HepG2 (cell line): ENCODE results near the gene STIM2. TPM values are rescaled to one million over a fixed set of nuclear protein-coding genes. Genes with fewer than 3 reads are reported as not detected.

Source experiments
- ARNT2 ChIP-seq: sonication (generic); formaldehyde crosslinking; IDR thresholded peaks from 2 replicates; pipeline ENCODE4 v1.8.0; 2022; ENCODE audit warnings: mild to moderate bottlenecking, low read depth, missing genetic modification reagents, moderate library complexity
- BCL3 ChIP-seq: sonication (generic); formaldehyde crosslinking; IDR thresholded peaks from 2 replicates; pipeline ENCODE4 v1.5.1; 2020; ENCODE audit warnings: mild to moderate bottlenecking, missing genetic modification reagents, moderate library complexity
- CCAR2 ChIP-seq: fragments of 200-400 bp; formaldehyde crosslinking; optimal IDR thresholded peaks from 2 replicates; pipeline ENCODE3; 2018; ENCODE audit warnings: low read depth, mild to moderate bottlenecking, low read length, moderate library complexity
- CSRNP2 ChIP-seq: sonication (generic); formaldehyde crosslinking; conservative IDR thresholded peaks from 2 replicates; pipeline ENCODE4 v1.8.0; 2022; ENCODE audit warnings: low read depth, missing genetic modification reagents
- GABPA ChIP-seq, 2 experiments: IDR thresholded peaks; 2 replicates each; pipeline ENCODE4 v1.6.1; 2011 to 2016; ENCODE audit warnings: low read depth in 2 of 2, low read length in 1 of 2, missing biosample characterization in 1 of 2, missing genetic modification characterization in 1 of 2
- HOXA5 ChIP-seq: sonication (generic); formaldehyde crosslinking; IDR thresholded peaks from 2 replicates; pipeline ENCODE4 v1.4.0; 2020; ENCODE audit warnings: missing genetic modification reagents
- MAF1 ChIP-seq: sonication (generic); formaldehyde crosslinking; IDR thresholded peaks from 2 replicates; pipeline ENCODE4 v1.5.0; 2020; ENCODE audit warnings: missing genetic modification reagents, borderline replicate concordance
- MBNL3 ChIP-seq: fragments of 250-450 bp; sonication (Bioruptor Pico); conservative IDR thresholded peaks from 2 replicates; pipeline ENCODE4 v1.8.0; 2022; ENCODE audit warnings: mild to moderate bottlenecking, inconsistent platforms
- MIXL1 ChIP-seq: IDR thresholded peaks from 2 replicates; pipeline ENCODE4 v1.6.1; 2016
- NCOA2 ChIP-seq: sonication (generic); formaldehyde crosslinking; IDR thresholded peaks from 2 replicates; pipeline ENCODE4 v1.8.0; 2022; ENCODE audit warnings: inconsistent platforms
- NFATC3 ChIP-seq: sonication (generic); formaldehyde crosslinking; IDR thresholded peaks from 2 replicates; pipeline ENCODE4 v1.5.1; 2020; ENCODE audit warnings: mild to moderate bottlenecking, missing genetic modification reagents
- NFIB ChIP-seq: sonication (generic); formaldehyde crosslinking; IDR thresholded peaks from 2 replicates; pipeline ENCODE4 v1.9.0; 2021; ENCODE audit warnings: missing genetic modification reagents, mild to moderate bottlenecking, borderline replicate concordance
- PAWR ChIP-seq: sonication (generic); formaldehyde crosslinking; IDR thresholded peaks from 2 replicates; pipeline ENCODE4 v1.4.0; 2020; ENCODE audit warnings: missing genetic modification reagents, mild to moderate bottlenecking, borderline replicate concordance
- SKI ChIP-seq: fragments of 450-650 bp; IDR thresholded peaks from one replicate; pipeline ENCODE4 v1.6.1; 2018; ENCODE audit warnings: mild to moderate bottlenecking; ENCODE audit not compliant: partially characterized antibody
- SRSF1 ChIP-seq: fragments of 200-400 bp; formaldehyde crosslinking; optimal IDR thresholded peaks from 2 replicates; pipeline ENCODE3; 2017; ENCODE audit warnings: mild to moderate bottlenecking, low read depth, low read length, moderate library complexity
- THYN1 ChIP-seq: sonication (generic); formaldehyde crosslinking; IDR thresholded peaks from 2 replicates; pipeline ENCODE4 v1.8.1; 2023; ENCODE audit warnings: low read depth, mild to moderate bottlenecking, moderate library complexity, missing genetic modification reagents, borderline replicate concordance
- TMF1 ChIP-seq: sonication (generic); formaldehyde crosslinking; IDR thresholded peaks from 2 replicates; pipeline ENCODE4 v1.8.1; 2022; ENCODE audit warnings: low read depth, missing genetic modification reagents
- TSC22D2 ChIP-seq: sonication (generic); formaldehyde crosslinking; IDR thresholded peaks from 2 replicates; pipeline ENCODE4 v1.5.1; 2020; ENCODE audit warnings: missing genetic modification reagents, mild to moderate bottlenecking, borderline replicate concordance
- ZBTB1 ChIP-seq: sonication (generic); formaldehyde crosslinking; IDR thresholded peaks from 2 replicates; pipeline ENCODE4 v1.4.0; 2020; ENCODE audit warnings: missing genetic modification reagents, borderline replicate concordance
- ZNF264 ChIP-seq: sonication (generic); formaldehyde crosslinking; IDR thresholded peaks from 2 replicates; pipeline ENCODE4 v1.4.0; 2020; ENCODE audit warnings: missing genetic modification reagents
- ZNF543 ChIP-seq: sonication (generic); formaldehyde crosslinking; IDR thresholded peaks from 2 replicates; pipeline ENCODE4 v1.4.0; 2020; ENCODE audit warnings: mild to moderate bottlenecking, missing genetic modification reagents
- ZNF552 ChIP-seq: sonication (generic); formaldehyde crosslinking; IDR thresholded peaks from 2 replicates; pipeline ENCODE4 v1.9.0; 2022; ENCODE audit warnings: missing genetic modification reagents, mild to moderate bottlenecking, borderline replicate concordance
- ZNF773 ChIP-seq: sonication (generic); formaldehyde crosslinking; IDR thresholded peaks from 2 replicates; pipeline ENCODE4 v1.4.0; 2020; ENCODE audit warnings: missing genetic modification reagents, borderline replicate concordance
- polyA plus RNA-seq, 8 experiments: library from polyadenylated mRNA; depleted of rRNA in 3 of 8; stranded (reverse) in 7 of 8; unstranded in 1 of 8; fragments of >200 nt; fragmentation: Illumina TruSeq in 4 of 8; extraction: Trizol in 4 of 8; gene quantifications; 2 replicates each; pipeline versions ENCODE4 v1.2.1 to v1.2.3, GENCODE V29; 2011 to 2016; ENCODE audit warnings: low read depth in 4 of 8, missing spikeins in 1 of 8, mixed read lengths in 1 of 8; ENCODE audit not compliant: insufficient read depth in 1 of 8
- total RNA-seq, 5 experiments: library from RNA; depleted of rRNA; stranded (reverse); fragments of >200 nt; fragmentation: Illumina TruSeq; extraction: Trizol; gene quantifications; 2 replicates each; pipeline ENCODE4 v1.2.3, GENCODE V29; 2016; ENCODE audit warnings: low read depth in 1 of 5
- TF ChIP-seq, protein P1 (sequence below): sonication (generic); formaldehyde crosslinking; IDR thresholded peaks from 2 replicates; pipeline ENCODE4 v1.4.0; 2020; ENCODE audit warnings: missing genetic modification reagents, borderline replicate concordance
- TF ChIP-seq, protein P2 (sequence below): IDR thresholded peaks from 2 replicates; pipeline ENCODE4 v1.6.1; 2018; ENCODE audit warnings: missing genetic modification reagents

The STIM2 gene
- total and polyA plus RNA-seq, 2 of the 13 experiments (the other 11 are each of a cell fraction or from before 2014, with no cell fraction given), result 19.3 to 19.4 TPM

DNA sequence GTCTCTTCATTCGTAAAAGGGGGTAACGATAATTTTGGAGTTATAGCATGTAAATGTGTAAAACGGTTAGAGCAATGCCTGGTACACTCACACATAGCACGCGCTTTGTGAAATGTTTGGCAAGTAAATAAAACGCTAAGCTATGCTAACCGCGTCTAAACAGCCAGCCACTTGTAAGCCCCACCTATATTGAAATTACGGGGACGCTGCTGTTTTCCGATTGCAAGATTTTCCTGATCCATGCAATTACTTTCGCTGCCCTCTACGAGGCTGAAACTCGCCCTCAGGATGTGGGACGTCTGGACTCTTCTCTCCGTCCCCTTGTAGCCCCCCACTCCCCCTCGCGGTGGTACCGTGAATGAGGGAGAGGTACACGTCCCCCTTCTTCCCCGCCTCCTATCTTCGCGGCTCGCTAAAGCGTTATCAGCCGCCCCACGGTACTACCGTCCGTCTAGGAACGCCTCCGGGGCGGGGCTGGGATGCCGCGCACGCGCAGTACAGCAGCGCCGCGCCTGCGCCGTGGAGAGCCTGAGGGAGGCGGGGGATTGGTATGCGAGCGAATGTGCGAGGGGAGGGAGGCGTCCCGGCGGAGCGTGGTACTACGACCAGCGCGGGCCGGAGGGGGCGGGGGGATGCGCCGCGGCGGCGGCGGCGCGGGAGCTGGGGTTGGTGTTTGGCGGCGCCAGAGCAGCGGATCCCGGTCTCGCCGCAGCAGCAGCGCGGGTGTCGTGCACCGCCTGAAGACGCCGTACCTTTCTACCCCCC lies at the start of gene STIM2 (continued):
- no peak for TF ChIP-seq NFATC3 (CRISPR knock-in tag)
- TF ChIP-seq BCL3 (CRISPR knock-in tag), result no peak
- peak; percentile 75; the same call in 1 of the 2 replicates for TF ChIP-seq HOXA5 (CRISPR knock-in tag)
- no peak for TF ChIP-seq ZNF264 (CRISPR knock-in tag)
- TF ChIP-seq, protein P1, sequence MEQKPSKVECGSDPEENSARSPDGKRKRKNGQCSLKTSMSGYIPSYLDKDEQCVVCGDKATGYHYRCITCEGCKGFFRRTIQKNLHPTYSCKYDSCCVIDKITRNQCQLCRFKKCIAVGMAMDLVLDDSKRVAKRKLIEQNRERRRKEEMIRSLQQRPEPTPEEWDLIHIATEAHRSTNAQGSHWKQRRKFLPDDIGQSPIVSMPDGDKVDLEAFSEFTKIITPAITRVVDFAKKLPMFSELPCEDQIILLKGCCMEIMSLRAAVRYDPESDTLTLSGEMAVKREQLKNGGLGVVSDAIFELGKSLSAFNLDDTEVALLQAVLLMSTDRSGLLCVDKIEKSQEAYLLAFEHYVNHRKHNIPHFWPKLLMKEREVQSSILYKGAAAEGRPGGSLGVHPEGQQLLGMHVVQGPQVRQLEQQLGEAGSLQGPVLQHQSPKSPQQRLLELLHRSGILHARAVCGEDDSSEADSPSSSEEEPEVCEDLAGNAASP (CRISPR knock-in tag), result no peak
- no peak for TF ChIP-seq SKI
- peak; percentile 68 for TF ChIP-seq ZNF543
- no peak for TF ChIP-seq TSC22D2 (CRISPR knock-in tag)
- TF ChIP-seq TMF1, result 0 out of 2 replicates have a peak, but pooled peaks have one; percentile 36
- 0 out of 2 replicates have a peak, but pooled peaks have one; percentile 46 for TF ChIP-seq MIXL1 (CRISPR knock-in tag)
- TF ChIP-seq, protein P2, sequence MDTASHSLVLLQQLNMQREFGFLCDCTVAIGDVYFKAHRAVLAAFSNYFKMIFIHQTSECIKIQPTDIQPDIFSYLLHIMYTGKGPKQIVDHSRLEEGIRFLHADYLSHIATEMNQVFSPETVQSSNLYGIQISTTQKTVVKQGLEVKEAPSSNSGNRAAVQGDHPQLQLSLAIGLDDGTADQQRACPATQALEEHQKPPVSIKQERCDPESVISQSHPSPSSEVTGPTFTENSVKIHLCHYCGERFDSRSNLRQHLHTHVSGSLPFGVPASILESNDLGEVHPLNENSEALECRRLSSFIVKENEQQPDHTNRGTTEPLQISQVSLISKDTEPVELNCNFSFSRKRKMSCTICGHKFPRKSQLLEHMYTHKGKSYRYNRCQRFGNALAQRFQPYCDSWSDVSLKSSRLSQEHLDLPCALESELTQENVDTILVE (CRISPR knock-in tag), result peak; percentile 52; the same call in 1 of the 2 replicates
- TF ChIP-seq GABPA (IDR thresholded peaks at IDR 0.05; ENCODE audit: low read depth, low read length), result no peak
- TF ChIP-seq GABPA (CRISPR knock-in tag; IDR thresholded peaks at IDR 0.05; ENCODE audit: low read depth), result peak; percentile 33; the same call in 1 of the 2 replicates
- TF ChIP-seq CCAR2, result no peak
- TF ChIP-seq ZNF773 (CRISPR knock-in tag), result no peak
- TF ChIP-seq PAWR (CRISPR knock-in tag), result no peak
- no peak for TF ChIP-seq ZBTB1
- TF ChIP-seq ZNF552, result no peak
- TF ChIP-seq MBNL3 (CRISPR knock-in tag), result no peak
- TF ChIP-seq NFIB (CRISPR knock-in tag), result no peak
- TF ChIP-seq NCOA2, result no peak
- TF ChIP-seq ARNT2 (CRISPR knock-in tag), result no peak
- TF ChIP-seq CSRNP2, result no peak
- TF ChIP-seq THYN1, result no peak
- TF ChIP-seq MAF1 (CRISPR knock-in tag), result no peak
- no peak for TF ChIP-seq SRSF1
